Fibroblast of mammary gland (primary cell): ENCODE results near the gene BCAS3.

Source experiments
- DNase-seq: peaks from one replicate; pipeline ENCODE4 v3.0.0-alpha.2; 2010; ENCODE audit warnings: low read depth
- H3K4me3 ChIP-seq: 2 replicates; pipeline ENCODE4 v1.5.1; 2011; ENCODE audit warnings: low read depth, mild to moderate bottlenecking, low read length, moderate library complexity; ENCODE audit not compliant: control insufficient read depth
- CTCF ChIP-seq: conservative IDR thresholded peaks from 2 replicates; pipeline ENCODE4 v1.5.1; 2011; ENCODE audit warnings: low read depth, low read length, inconsistent platforms; ENCODE audit not compliant: control insufficient read depth, insufficient read depth

BCAS3 gene

GRCh38 chr17:60716766-60717165 lies 39.1 kb downstream of the BCAS3 start:
- no peak overlapping the region for H3K4me3 ChIP-seq
- no peak for TF ChIP-seq CTCF
- no peak for DNase-seq

- no peak for TF ChIP-seq CTCF
- DNase-seq: no peak
- H3K4me3 ChIP-seq: no peak overlapping the region
Observed at GRCh38 chr17:60717814-60718213, 40.2 kb downstream of the BCAS3 start.

GRCh38 chr17:60720763-60721531 lies 43.3 kb downstream of the BCAS3 start:
- DNase-seq: peak; percentile 78
- TF ChIP-seq CTCF: peak; percentile 93

GRCh38 chr17:60724647-60725046 lies 47.0 kb downstream of the BCAS3 start:
- H3K4me3 ChIP-seq: no peak overlapping the region
- no peak for TF ChIP-seq CTCF
- DNase-seq: no peak

More at GRCh38 chr17:60720763-60721531, 43.3 kb downstream of the BCAS3 start:
- H3K4me3 ChIP-seq: no peak overlapping the region

- no peak overlapping the region for H3K4me3 ChIP-seq
- peak; percentile 15 for DNase-seq
- no peak for TF ChIP-seq CTCF
Observed at GRCh38 chr17:60729854-60730253, 52.2 kb downstream of the BCAS3 start.

GRCh38 chr17:60730273-60730672 lies 52.6 kb downstream of the BCAS3 start:
- no peak for DNase-seq
- no peak overlapping the region for H3K4me3 ChIP-seq
- TF ChIP-seq CTCF: no peak
